SK-MEL-5 (cell line): ENCODE results near the gene IWS1. TPM values are rescaled to one million over a fixed set of nuclear protein-coding genes. Genes with fewer than 3 reads are reported as not detected.

Source experiments
- DNase-seq: peaks from one replicate; pipeline ENCODE4 v3.0.0-alpha.2; 2016; ENCODE audit warnings: low read depth, low spot score
- in situ Hi-C: cut with HindIII; loops from 2 replicates; pipeline ENCODE4 v1.10.0; 2016; ENCODE audit warnings: low sequenced_read_pairs, high pct_unique_total_duplicates, low pct_unique_long_range_greater_than_20kb
- total RNA-seq: library from RNA; depleted of rRNA; stranded (reverse); fragments of >200 nt; shearing (Covaris generic); gene quantifications from 2 replicates; pipeline ENCODE4 v1.2.3, GENCODE V29; 2014

Gene IWS1
- total RNA-seq, 1 experiment from 2014 or later: 43.1 TPM

DNA sequence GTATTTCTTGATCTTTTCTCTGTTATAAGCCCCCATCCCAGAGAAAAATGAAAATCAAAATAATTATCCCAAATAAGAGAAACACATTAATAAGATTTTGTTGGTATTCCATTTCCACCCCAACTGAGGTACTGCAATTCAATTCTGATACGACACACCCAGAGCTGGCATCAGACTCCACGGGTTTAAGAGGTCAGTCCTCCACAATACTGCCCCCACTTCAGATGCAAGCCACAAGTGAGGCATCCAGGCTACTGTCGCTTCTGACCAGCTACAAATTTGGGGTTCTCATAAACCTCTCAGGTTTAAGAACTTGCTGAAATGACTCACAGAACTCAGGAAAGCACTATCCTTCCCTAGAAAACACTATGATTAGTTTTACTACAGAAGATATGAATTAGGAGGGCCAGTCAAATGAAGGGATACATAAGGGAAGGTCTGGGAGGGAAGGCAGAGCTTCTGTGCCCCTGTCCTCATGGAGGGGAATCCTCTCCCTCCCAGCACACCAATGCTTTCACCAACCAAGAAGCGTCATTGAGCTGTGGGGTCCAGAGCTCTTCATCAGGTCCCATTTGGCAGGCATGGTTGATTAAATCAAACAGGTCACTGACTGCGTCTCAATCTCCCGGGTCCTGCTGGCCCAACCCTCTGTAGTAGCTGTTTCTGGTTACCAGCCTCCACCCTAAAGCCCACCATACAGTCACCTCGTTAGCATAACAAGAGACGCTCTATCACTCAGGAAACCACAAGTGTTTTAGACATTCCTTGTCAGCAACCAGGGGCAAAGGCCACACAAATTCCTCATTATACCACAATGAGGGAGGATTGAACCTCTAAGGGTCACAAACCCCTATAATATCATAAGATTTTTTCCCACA is 46.2 kb downstream of the IWS1 start:
- in situ Hi-C loops: no loop called here

GRCh38 chr2:127479219-127479825 is 47.0 kb downstream of the IWS1 start:
- peak; percentile 69 for DNase-seq

More for the DNA sequence above, 46.2 kb downstream of the IWS1 start:
- DNase-seq: no peak

DNA sequence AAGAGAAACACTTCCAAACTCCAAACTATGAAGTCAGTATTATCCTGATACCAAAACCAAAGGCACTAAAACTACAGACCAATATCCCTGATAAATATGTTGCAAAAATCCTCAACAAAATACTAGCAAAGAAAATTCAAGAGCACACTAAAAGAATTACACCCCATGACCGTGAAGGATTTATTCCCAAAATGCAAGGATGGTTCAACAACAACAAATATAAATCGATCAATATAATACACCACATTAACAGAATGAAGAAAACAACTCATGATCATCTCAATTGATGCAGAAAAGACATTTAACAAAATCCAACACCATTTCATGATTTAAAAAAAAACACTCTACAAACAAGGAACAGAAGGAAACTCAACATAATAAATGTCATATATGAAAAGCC is 50.5 kb downstream of the IWS1 start:
- in situ Hi-C loops: no loop called here

More at GRCh38 chr2:127479219-127479825, 47.0 kb downstream of the IWS1 start:
- in situ Hi-C loops: no loop called here

DNA sequence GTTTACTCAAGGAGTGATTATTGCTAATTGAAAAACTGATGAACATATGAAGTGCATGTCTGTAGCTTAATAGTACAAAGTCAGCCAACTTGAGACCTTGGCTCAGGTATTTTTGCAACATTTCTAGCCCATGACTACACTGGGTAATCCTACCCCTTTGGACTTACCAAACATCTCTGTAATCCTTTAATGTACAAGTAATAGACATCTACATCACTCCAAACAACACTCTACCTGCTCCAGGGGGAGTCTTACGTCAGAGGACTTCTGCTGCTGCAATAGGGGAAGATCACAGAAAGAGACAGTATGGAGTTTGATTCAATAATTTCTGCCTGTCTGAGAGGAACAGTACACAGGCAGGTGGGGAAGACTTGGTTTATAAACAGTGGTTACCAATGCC is 54.0 kb downstream of the IWS1 start:
- DNase-seq: no peak
- in situ Hi-C loops: no loop called here

More for the DNA sequence above, 50.5 kb downstream of the IWS1 start:
- DNase-seq: no peak

DNA sequence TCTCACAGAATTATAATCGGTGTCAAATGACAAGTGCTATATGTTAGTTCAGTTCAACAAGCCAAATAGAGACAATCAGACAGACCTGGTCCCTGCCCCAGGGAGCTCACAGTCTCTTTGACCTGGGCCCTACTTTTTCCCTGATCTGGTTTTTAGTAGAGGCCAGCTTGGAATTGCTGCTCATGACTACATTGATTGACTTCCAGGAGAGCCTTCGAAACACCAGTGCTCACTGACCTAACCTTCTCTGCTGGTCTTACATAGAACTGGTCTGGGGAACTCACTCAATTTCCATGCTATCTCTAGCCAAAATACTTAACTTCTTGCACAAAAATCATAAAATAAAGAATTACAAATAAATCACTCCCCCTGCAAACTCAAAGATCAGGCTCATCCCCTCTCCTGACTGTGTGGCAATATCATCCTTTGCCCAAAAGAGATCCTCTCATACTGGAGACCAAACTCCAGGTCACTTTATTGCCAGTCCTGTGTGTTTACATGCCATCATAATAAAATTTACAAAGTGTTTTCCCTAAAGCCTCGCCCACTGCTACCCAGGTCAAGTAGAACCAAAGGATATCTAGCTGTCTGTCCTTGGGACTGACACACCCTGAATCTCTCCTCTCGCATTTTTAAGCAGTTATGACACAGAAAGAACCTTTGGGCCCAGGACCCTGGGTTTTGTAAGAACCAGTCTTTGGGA is 54.9 kb downstream of the IWS1 start:
- no peak for DNase-seq
- in situ Hi-C loops: no loop called here

- in situ Hi-C loops: no loop called here
- DNase-seq: no peak
Measured at GRCh38 chr2:127469974-127470373, 56.3 kb downstream of the IWS1 start.

GRCh38 chr2:127469051-127469450 is 57.2 kb downstream of the IWS1 start:
- DNase-seq: no peak
- in situ Hi-C loops: no loop called here

GRCh38 chr2:127465258-127465657 is 61.0 kb downstream of the IWS1 start:
- in situ Hi-C loops: no loop called here
- DNase-seq: no peak

GRCh38 chr2:127464470-127465257 is 61.6 kb downstream of the IWS1 start:
- DNase-seq: no peak
- in situ Hi-C loops: no loop called here

- DNase-seq: no peak
- in situ Hi-C loops: no loop called here
Measured at GRCh38 chr2:127463155-127463991, 62.9 kb downstream of the IWS1 start.

DNA sequence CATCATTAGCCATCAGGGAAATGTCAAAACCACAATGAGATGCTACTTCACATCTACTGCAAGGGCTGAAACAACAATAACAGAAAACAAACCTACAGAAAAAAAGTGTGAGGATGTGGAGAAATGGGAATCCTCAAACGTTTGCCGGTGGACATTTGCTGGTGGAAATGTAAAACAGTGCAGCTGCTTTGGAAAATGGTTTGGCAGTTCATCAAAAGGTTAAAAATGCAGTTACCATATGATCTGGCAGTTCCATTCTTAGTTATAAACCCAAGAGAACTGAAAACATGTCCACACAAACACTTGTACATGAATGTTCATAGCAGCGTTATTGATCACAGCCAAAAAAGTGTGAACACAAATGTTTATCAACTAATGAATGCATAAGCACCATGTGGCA is 63.8 kb downstream of the IWS1 start:
- in situ Hi-C loops: no loop called here
- no peak for DNase-seq

- DNase-seq: no peak
- in situ Hi-C loops: no loop called here
Measured at GRCh38 chr2:127456960-127457359, 69.3 kb downstream of the IWS1 start.

DNA sequence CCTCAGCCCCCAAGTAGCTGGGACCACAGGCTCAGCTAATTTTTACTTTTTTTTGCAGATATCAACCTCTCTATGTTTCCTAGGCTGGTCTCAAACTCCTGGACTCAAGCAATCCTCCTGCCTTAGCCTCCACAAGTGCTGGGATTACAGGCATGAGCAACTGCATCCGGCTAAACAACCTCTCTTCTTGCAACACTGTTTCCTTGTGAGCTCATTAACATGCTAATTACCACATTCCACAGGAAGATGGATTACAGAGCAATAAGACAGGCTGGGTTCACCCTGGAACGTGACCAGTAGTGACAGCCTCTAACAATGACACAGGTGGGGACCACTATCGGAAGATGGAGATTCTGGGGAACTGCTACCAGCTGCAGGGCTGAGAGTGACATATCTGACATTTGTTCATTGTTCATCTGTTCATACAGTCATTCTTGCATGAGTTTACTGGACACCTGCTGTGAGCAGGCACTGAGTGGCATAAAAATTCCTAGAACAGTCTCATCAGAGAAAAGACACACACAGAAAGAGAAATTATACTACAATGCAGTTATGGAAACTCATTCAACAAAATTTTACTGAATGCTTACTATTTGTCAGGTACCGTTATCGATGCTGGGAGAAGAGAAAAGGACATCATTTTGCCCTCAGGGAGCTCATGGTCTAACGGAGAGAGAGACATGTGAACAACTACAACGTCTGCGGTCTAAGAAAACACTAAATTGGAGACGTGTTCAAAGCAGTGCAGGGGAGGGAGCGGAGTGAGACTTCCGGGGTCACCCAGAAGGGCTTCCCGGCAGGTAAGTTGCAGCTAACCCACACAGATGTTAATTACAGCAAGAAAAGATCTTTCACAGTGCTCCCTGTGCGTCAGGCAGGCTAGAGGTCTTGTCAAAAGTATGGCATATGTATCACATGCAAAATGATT is 70.5 kb downstream of the IWS1 start:
- no peak for DNase-seq
- in situ Hi-C loops: no loop called here

- in situ Hi-C loops: no loop called here
- DNase-seq: no peak
Measured at GRCh38 chr2:127454595-127455565, 71.4 kb downstream of the IWS1 start.
